Nephron (organoid): Measurements from ENCODE around the gene C10orf67.

ENCODE experiments used
- H3K27ac Mint-ChIP-seq, 3 experiments: 2 replicates each; pipeline ENCODE4 v1.8.0; 2020; ENCODE audit warnings: mixed read lengths in 3 of 3, mild to moderate bottlenecking in 2 of 3, moderate library complexity in 1 of 3
- H3K27me3 Mint-ChIP-seq: 2 replicates; pipeline ENCODE4 v1.8.0; 2021; ENCODE audit warnings: low read depth, mild to moderate bottlenecking, moderate library complexity, mixed read lengths
- H3K36me3 Mint-ChIP-seq: 2 replicates; pipeline ENCODE4 v1.8.0; 2020; ENCODE audit warnings: low read depth, mixed read lengths
- H3K4me1 Mint-ChIP-seq: 2 replicates; pipeline ENCODE4 v1.8.0; 2020; ENCODE audit warnings: mixed read lengths
- H3K4me3 Mint-ChIP-seq, 3 experiments: 2 replicates each; pipeline ENCODE4 v1.8.0; 2020; ENCODE audit warnings: mild to moderate bottlenecking in 3 of 3, mixed read lengths in 3 of 3, moderate library complexity in 2 of 3
- H3K9me3 Mint-ChIP-seq: 2 replicates; pipeline ENCODE4 v1.8.0; 2020; ENCODE audit warnings: mixed read lengths
- CTCF ChIP-seq, 3 experiments: fragments of 200-600 bp; sonication (generic); IDR thresholded peaks; one replicate each; pipeline ENCODE4 v1.5.0; 2021; ENCODE audit warnings: antibody characterized with exemption in 3 of 3; ENCODE audit not compliant: unreplicated experiment in 3 of 3

C10orf67 gene

GRCh38 chr10:23324351-23324750 lies 20.2 kb downstream of the C10orf67 start:
- Mint-ChIP-seq H3K27me3 (peaks cover 4% of the 10 kb centered on the region), H3K9me3 (no peaks in the 10 kb centered on the region), H3K27ac (no peak overlapping the region), H3K36me3 (no peaks in the 10 kb centered on the region), H3K4me3 (no peak overlapping the region), H3K4me1 (no peaks in the 10 kb centered on the region)
- no peak for TF ChIP-seq CTCF (IDR thresholded peaks at IDR 0.05; ENCODE audit: unreplicated experiment in 3 of 3)

- Mint-ChIP-seq H3K36me3 (no peaks in the 10 kb centered on the region), H3K9me3 (no peaks in the 10 kb centered on the region), H3K4me3 (no peak overlapping the region), H3K27ac (no peak overlapping the region), H3K27me3 (peaks cover 4% of the 10 kb centered on the region), H3K4me1 (no peaks in the 10 kb centered on the region)
- no peak for TF ChIP-seq CTCF (IDR thresholded peaks at IDR 0.05; ENCODE audit: unreplicated experiment in 3 of 3)
Measured at GRCh38 chr10:23322082-23322481, 22.5 kb downstream of the C10orf67 start.

- Mint-ChIP-seq H3K9me3 (no peaks in the 10 kb centered on the region), H3K27me3 (peaks cover 4% of the 10 kb centered on the region), H3K4me1 (no peaks in the 10 kb centered on the region), H3K36me3 (no peaks in the 10 kb centered on the region), H3K27ac (peak overlapping the region in 1 of 3 experiments; percentile 39), H3K4me3 (no peak overlapping the region)
- TF ChIP-seq CTCF (IDR thresholded peaks at IDR 0.05; ENCODE audit: unreplicated experiment in 3 of 3), result no peak
Measured at GRCh38 chr10:23319835-23320234, 24.8 kb downstream of the C10orf67 start.

GRCh38 chr10:23318359-23318758 lies 26.2 kb downstream of the C10orf67 start:
- H3K27ac Mint-ChIP-seq, result no peak overlapping the region
- H3K36me3 Mint-ChIP-seq, result no peaks in the 10 kb centered on the region
- TF ChIP-seq CTCF (IDR thresholded peaks at IDR 0.05; ENCODE audit: unreplicated experiment in 3 of 3), result no peak

GRCh38 chr10:23317416-23317815 lies 27.2 kb downstream of the C10orf67 start:
- no peak for TF ChIP-seq CTCF (IDR thresholded peaks at IDR 0.05; ENCODE audit: unreplicated experiment in 3 of 3)
- no peaks in the 10 kb centered on the region for H3K27me3 Mint-ChIP-seq
- H3K4me3 Mint-ChIP-seq, result no peak overlapping the region
- no peaks in the 10 kb centered on the region for H3K9me3 Mint-ChIP-seq
- peak overlapping the region in 1 of 3 experiments; percentile 39 for H3K27ac Mint-ChIP-seq
- no peaks in the 10 kb centered on the region for H3K36me3 Mint-ChIP-seq
- no peaks in the 10 kb centered on the region for H3K4me1 Mint-ChIP-seq

More at GRCh38 chr10:23318359-23318758, 26.2 kb downstream of the C10orf67 start:
- H3K4me1 Mint-ChIP-seq, result no peaks in the 10 kb centered on the region
- H3K9me3 Mint-ChIP-seq, result no peaks in the 10 kb centered on the region
- H3K4me3 Mint-ChIP-seq, result no peak overlapping the region
- no peaks in the 10 kb centered on the region for H3K27me3 Mint-ChIP-seq

- H3K27ac Mint-ChIP-seq, result no peak overlapping the region
- H3K36me3 Mint-ChIP-seq, result no peaks in the 10 kb centered on the region
- no peaks in the 10 kb centered on the region for H3K9me3 Mint-ChIP-seq
- H3K27me3 Mint-ChIP-seq, result no peaks in the 10 kb centered on the region
- TF ChIP-seq CTCF (IDR thresholded peaks at IDR 0.05; ENCODE audit: unreplicated experiment in 3 of 3), result no peak
- H3K4me1 Mint-ChIP-seq, result no peaks in the 10 kb centered on the region
- no peak overlapping the region for H3K4me3 Mint-ChIP-seq
Measured at GRCh38 chr10:23316406-23316805, 28.2 kb downstream of the C10orf67 start.
